Stimulated activated CD4-positive, alpha-beta T cell treated with anti-CD3 and anti-CD28 coated beads, Interleukin-1b, Interleukin-23, amount 100 ng/mL, for 24 hours (primary cell): Measurements from ENCODE around the gene ZC3H18.
"Not testable (repeated sequence)": the region's sequence is repeated elsewhere in the genome, so short reads cannot be mapped to it uniquely, and the experiment has no call there.

ENCODE experiments used
- DNase-seq, 4 experiments: peaks; one replicate each; pipeline ENCODE4 v3.0.0-alpha.2; 2020; ENCODE audit warnings: low read depth in 4 of 4, low spot score in 1 of 4

ZC3H18 gene

GRCh38 chr16:88651989-88652761, 82.0 kb downstream of the ZC3H18 start:
- DNase-seq = no peak

- no peak for DNase-seq
These were observed 82.5 kb downstream of the ZC3H18 start for GRCh38 chr16:88652762-88653063.

- DNase-seq = no peak
These were observed 82.9 kb downstream of the ZC3H18 start for GRCh38 chr16:88653101-88653500.

- DNase-seq = no peak
These were observed 83.6 kb downstream of the ZC3H18 start for GRCh38 chr16:88653596-88654362.

- no peak for DNase-seq
These were observed 84.3 kb downstream of the ZC3H18 start for GRCh38 chr16:88654363-88655052.

GRCh38 chr16:88655053-88655732, 85.0 kb downstream of the ZC3H18 start:
- DNase-seq = no peak

- no peak for DNase-seq
These were observed 85.6 kb downstream of the ZC3H18 start for GRCh38 chr16:88655733-88656281.

GRCh38 chr16:88656291-88656980, 86.2 kb downstream of the ZC3H18 start:
- DNase-seq = no peak

- no peak for DNase-seq
These were observed 87.2 kb downstream of the ZC3H18 start for GRCh38 chr16:88657371-88657770.

GRCh38 chr16:88658714-88659113, 88.5 kb downstream of the ZC3H18 start:
- DNase-seq = no peak

- no peak for DNase-seq
These were observed 89.0 kb downstream of the ZC3H18 start for GRCh38 chr16:88659160-88659559.

- no peak for DNase-seq
These were observed 91.3 kb downstream of the ZC3H18 start for GRCh38 chr16:88661468-88661867.

GRCh38 chr16:88662222-88662842, 92.1 kb downstream of the ZC3H18 start:
- no peak for DNase-seq

- DNase-seq = peak; percentile 78 to 93 (median 84)
These were observed 92.8 kb downstream of the ZC3H18 start, which contains the start of gene MVD for GRCh38 chr16:88662843-88663606. Gene MVD (minus strand): TSS chr16:88663091. CDS start chr16:88663080, 11 bp downstream.

GRCh38 chr16:88665148-88665547, 94.9 kb downstream of the ZC3H18 start:
- DNase-seq = no peak

GRCh38 chr16:88665570-88665969, 95.4 kb downstream of the ZC3H18 start:
- no peak for DNase-seq

GRCh38 chr16:88667461-88667860, 97.3 kb downstream of the ZC3H18 start:
- DNase-seq = no peak

- not testable (repeated sequence) for DNase-seq
These were observed 99.3 kb downstream of the ZC3H18 start for GRCh38 chr16:88669493-88669892.

GRCh38 chr16:88669980-88670379, 99.8 kb downstream of the ZC3H18 start:
- no peak for DNase-seq
